Astrocyte (in vitro differentiated cells and primary cell): ENCODE data around the gene LUZP2. TPM values are rescaled to one million over a fixed set of nuclear protein-coding genes. Genes with fewer than 3 reads are reported as not detected.

Experiments used
- DNase-seq: peaks from one replicate; pipeline ENCODE4 v3.0.0-alpha.2; 2010; ENCODE audit warnings: low read depth
- FAIRE-seq: peaks from 2 replicates; lab custom pipeline; 2011; peaks lifted over from hg19 to GRCh38; lab: Jason Lieb, UNC
- H2AFZ ChIP-seq: 2 replicates; pipeline ENCODE4 v1.6.0; 2012; ENCODE audit warnings: low read depth, low read length, inconsistent platforms
- H3K27ac ChIP-seq: 2 replicates; pipeline ENCODE4 v1.5.1; 2011; ENCODE audit warnings: low read depth, low read length, inconsistent platforms
- H3K27me3 ChIP-seq: 2 replicates; pipeline ENCODE4 v1.6.0; 2011; ENCODE audit warnings: low read length, inconsistent platforms; ENCODE audit not compliant: insufficient read depth
- H3K36me3 ChIP-seq: 2 replicates; pipeline ENCODE4 v1.5.1; 2011; ENCODE audit warnings: low read length, inconsistent platforms; ENCODE audit not compliant: insufficient read depth
- H3K4me1 ChIP-seq: 2 replicates; pipeline ENCODE4 v1.5.1; 2011; ENCODE audit warnings: low read length, inconsistent platforms; ENCODE audit not compliant: insufficient read depth
- H3K4me2 ChIP-seq: 2 replicates; pipeline ENCODE4 v1.6.0; 2012; ENCODE audit warnings: low read length, inconsistent platforms
- H3K4me3 ChIP-seq: 2 replicates; pipeline ENCODE4 v1.5.1; 2011; ENCODE audit warnings: low read depth, mild to moderate bottlenecking, low read length, inconsistent platforms; ENCODE audit not compliant: insufficient read depth
- H3K79me2 ChIP-seq: 2 replicates; pipeline ENCODE4 v1.6.0; 2012; ENCODE audit warnings: mild to moderate bottlenecking, low read length, inconsistent platforms; ENCODE audit not compliant: insufficient read depth
- H3K9ac ChIP-seq: 2 replicates; pipeline ENCODE4 v1.6.0; 2012; ENCODE audit warnings: mild to moderate bottlenecking, low read length, inconsistent platforms
- H3K9me3 ChIP-seq: 2 replicates; pipeline ENCODE4 v1.5.1; 2012; ENCODE audit warnings: low read depth, mild to moderate bottlenecking, low read length, inconsistent platforms; ENCODE audit not compliant: insufficient read depth
- H4K20me1 ChIP-seq: 2 replicates; pipeline ENCODE4 v1.6.0; 2012; ENCODE audit warnings: low read length, inconsistent platforms; ENCODE audit not compliant: insufficient read depth
- H3K27ac Mint-ChIP-seq: one replicate; pipeline ENCODE4 v1.8.0; 2021; ENCODE audit warnings: mild to moderate bottlenecking, mixed read lengths; ENCODE audit not compliant: unreplicated experiment
- H3K27me3 Mint-ChIP-seq: one replicate; pipeline ENCODE4 v1.8.0; 2021; ENCODE audit warnings: low read depth, mixed read lengths; ENCODE audit not compliant: unreplicated experiment
- H3K36me3 Mint-ChIP-seq: one replicate; pipeline ENCODE4 v1.8.0; 2021; ENCODE audit warnings: low read depth, mixed read lengths; ENCODE audit not compliant: unreplicated experiment
- H3K4me1 Mint-ChIP-seq: one replicate; pipeline ENCODE4 v1.8.0; 2021; ENCODE audit warnings: low read depth, mixed read lengths; ENCODE audit not compliant: unreplicated experiment
- H3K4me3 Mint-ChIP-seq: one replicate; pipeline ENCODE4 v1.8.0; 2021; ENCODE audit warnings: mild to moderate bottlenecking, moderate library complexity, mixed read lengths; ENCODE audit not compliant: unreplicated experiment
- H3K9me3 Mint-ChIP-seq: one replicate; pipeline ENCODE4 v1.8.0; 2021; ENCODE audit warnings: mild to moderate bottlenecking, mixed read lengths; ENCODE audit not compliant: unreplicated experiment
- EZH2 ChIP-seq: IDR thresholded peaks from 2 replicates; pipeline ENCODE4 v1.6.1; 2012; ENCODE audit warnings: mild to moderate bottlenecking, low read length, inconsistent platforms; ENCODE audit not compliant: insufficient read depth
- total RNA-seq: library from RNA; stranded (reverse); gene quantifications from 2 replicates; pipeline ENCODE4 v1.2.1, GENCODE V29; 2021
- TF ChIP-seq, protein P1 (sequence below): IDR thresholded peaks from 2 replicates; pipeline ENCODE4 v1.5.1; 2011; ENCODE audit warnings: low read depth, mild to moderate bottlenecking, inconsistent platforms, low read length, moderate library complexity; ENCODE audit not compliant: insufficient read depth

Gene LUZP2
- total RNA-seq, 1 donor from 2014 or later = 2.3 TPM

DNA sequence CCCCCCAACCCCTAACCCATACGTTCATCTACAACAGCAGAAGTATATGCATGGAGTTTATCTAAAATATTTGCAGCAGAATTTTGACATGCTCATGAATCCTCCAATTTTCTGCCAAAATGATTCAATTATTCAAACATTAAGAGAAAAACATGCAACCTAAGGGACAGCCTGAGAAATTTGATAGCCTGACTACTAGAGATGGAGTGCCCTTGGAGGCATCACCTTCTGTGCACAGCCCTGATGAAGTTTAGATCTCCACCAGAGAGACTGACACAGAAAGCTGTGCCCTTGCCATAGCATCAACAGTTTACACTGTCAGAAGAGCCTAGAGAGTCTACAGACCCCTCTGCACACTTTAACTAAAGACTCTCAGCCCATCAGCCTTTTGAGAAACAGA is 217.7 kb downstream of the LUZP2 start:
- Histone ChIP-seq H3K27me3 (no peaks in the 10 kb centered on the region), H3K9me3 (no peaks in the 10 kb centered on the region), H3K9ac (no peak overlapping the region), H3K4me1 (no peaks in the 10 kb centered on the region), H3K4me2 (no peak overlapping the region), H2AFZ (no peak overlapping the region), H4K20me1 (no peaks in the 10 kb centered on the region), H3K36me3 (no peaks in the 10 kb centered on the region), H3K79me2 (no peaks in the 10 kb centered on the region), H3K4me3 (no peak overlapping the region), H3K27ac (no peak overlapping the region)
- no peaks in the 10 kb centered on the region for H3K36me3 Mint-ChIP-seq
- DNase-seq (no peak), FAIRE-seq (no peak)
- no peaks in the 10 kb centered on the region for H3K4me1 Mint-ChIP-seq
- no peaks in the 10 kb centered on the region for H3K27me3 Mint-ChIP-seq
- no peak overlapping the region for H3K27ac Mint-ChIP-seq
- H3K4me3 Mint-ChIP-seq = no peak overlapping the region
- H3K9me3 Mint-ChIP-seq = peaks cover 2% of the 10 kb centered on the region
- TF ChIP-seq EZH2 = no peak

DNA sequence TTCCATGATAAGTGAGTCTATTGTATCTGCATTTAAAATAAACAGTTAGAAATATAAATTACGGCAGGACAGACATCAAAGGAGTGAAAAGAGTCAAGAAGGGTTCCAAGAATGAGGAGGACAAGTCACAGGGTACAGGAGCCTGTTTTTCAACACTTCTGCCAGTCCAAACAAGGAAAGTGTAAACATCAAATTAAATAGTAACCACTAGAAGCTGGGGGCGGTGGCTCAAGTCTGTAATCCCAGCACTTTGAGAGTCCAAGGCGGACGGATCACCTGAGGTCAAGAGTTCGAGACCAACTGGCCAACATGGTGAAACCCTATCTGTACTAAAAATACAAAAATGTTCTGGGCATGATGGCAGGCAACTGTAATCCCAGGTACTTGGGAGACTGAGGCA is 219.6 kb downstream of the LUZP2 start:
- Histone ChIP-seq H3K36me3 (no peaks in the 10 kb centered on the region), H3K4me3 (no peak overlapping the region), H3K27ac (no peak overlapping the region), H3K9me3 (no peaks in the 10 kb centered on the region), H3K27me3 (no peaks in the 10 kb centered on the region), H4K20me1 (no peaks in the 10 kb centered on the region), H3K4me2 (no peak overlapping the region), H3K9ac (no peak overlapping the region), H2AFZ (no peak overlapping the region), H3K4me1 (no peaks in the 10 kb centered on the region), H3K79me2 (no peaks in the 10 kb centered on the region)
- Mint-ChIP-seq H3K4me3 (no peak overlapping the region), H3K9me3 (peaks cover 2% of the 10 kb centered on the region), H3K27ac (no peak overlapping the region), H3K36me3 (no peaks in the 10 kb centered on the region), H3K4me1 (no peaks in the 10 kb centered on the region), H3K27me3 (no peaks in the 10 kb centered on the region)
- DNase-seq (no peak), FAIRE-seq (no peak)
- TF ChIP-seq, protein P1, sequence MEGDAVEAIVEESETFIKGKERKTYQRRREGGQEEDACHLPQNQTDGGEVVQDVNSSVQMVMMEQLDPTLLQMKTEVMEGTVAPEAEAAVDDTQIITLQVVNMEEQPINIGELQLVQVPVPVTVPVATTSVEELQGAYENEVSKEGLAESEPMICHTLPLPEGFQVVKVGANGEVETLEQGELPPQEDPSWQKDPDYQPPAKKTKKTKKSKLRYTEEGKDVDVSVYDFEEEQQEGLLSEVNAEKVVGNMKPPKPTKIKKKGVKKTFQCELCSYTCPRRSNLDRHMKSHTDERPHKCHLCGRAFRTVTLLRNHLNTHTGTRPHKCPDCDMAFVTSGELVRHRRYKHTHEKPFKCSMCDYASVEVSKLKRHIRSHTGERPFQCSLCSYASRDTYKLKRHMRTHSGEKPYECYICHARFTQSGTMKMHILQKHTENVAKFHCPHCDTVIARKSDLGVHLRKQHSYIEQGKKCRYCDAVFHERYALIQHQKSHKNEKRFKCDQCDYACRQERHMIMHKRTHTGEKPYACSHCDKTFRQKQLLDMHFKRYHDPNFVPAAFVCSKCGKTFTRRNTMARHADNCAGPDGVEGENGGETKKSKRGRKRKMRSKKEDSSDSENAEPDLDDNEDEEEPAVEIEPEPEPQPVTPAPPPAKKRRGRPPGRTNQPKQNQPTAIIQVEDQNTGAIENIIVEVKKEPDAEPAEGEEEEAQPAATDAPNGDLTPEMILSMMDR = no peak
- TF ChIP-seq EZH2 = no peak

DNA sequence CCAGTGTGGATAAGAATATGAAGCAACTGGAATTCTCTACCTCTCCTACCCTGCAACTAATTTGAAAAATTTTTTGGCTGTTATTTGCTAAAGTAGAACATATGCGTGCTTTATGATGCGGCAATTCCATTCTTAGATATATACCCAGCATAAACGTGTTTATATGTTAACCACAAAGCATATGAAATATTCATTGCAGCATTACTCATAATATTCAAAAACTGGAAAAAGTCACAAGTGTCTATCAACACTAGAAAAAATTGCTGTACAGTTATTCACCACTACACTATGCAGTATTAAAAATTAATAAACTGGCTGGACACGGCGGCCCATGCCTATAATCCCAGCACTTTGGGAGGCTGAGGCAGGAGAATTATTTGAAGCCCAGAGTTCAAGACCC is 226.4 kb downstream of the LUZP2 start:
- Histone ChIP-seq H3K27ac (no peak overlapping the region), H3K36me3 (no peaks in the 10 kb centered on the region), H2AFZ (no peak overlapping the region), H3K27me3 (no peaks in the 10 kb centered on the region), H3K4me1 (no peaks in the 10 kb centered on the region), H3K9me3 (no peaks in the 10 kb centered on the region), H4K20me1 (no peaks in the 10 kb centered on the region), H3K4me3 (no peak overlapping the region), H3K4me2 (no peak overlapping the region), H3K9ac (no peak overlapping the region), H3K79me2 (no peaks in the 10 kb centered on the region)
- FAIRE-seq (no peak), DNase-seq (no peak)
- Mint-ChIP-seq H3K36me3 (no peaks in the 10 kb centered on the region), H3K27me3 (no peaks in the 10 kb centered on the region), H3K4me1 (no peaks in the 10 kb centered on the region), H3K4me3 (no peak overlapping the region), H3K9me3 (no peaks in the 10 kb centered on the region), H3K27ac (no peak overlapping the region)
- TF ChIP-seq, protein P1 = no peak
- no peak for TF ChIP-seq EZH2
